ENCODE data around the gene DMAC2L.

DNA sequence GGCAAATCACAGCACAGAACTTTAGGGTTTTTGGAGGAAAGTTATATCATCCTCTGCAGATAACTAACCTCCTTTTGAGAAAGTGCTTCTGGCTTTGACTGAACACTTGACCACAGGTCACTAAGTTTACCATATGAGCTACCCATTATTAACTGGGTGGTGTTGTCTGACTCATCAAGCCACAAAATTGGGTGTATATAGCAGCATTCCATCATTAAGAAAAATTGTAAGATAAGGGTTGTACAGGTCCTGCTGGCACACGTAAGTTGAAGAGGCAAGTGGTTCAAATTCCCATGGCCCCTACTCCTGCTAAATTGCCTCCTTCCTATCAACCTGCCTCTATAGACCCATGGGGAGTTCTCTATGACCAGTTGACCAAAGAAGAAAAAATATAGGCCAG, 39.6 kb upstream of the DMAC2L start:
- TF ChIP-seq EP300 (IDR thresholded peaks at IDR 0.05; ENCODE audit: low read depth) (no peak), POLR2AphosphoS5 (IDR thresholded peaks at IDR 0.05) (no peak), POLR2A (IDR thresholded peaks at IDR 0.05) (no peak)
- TF ChIP-seq, protein P1, sequence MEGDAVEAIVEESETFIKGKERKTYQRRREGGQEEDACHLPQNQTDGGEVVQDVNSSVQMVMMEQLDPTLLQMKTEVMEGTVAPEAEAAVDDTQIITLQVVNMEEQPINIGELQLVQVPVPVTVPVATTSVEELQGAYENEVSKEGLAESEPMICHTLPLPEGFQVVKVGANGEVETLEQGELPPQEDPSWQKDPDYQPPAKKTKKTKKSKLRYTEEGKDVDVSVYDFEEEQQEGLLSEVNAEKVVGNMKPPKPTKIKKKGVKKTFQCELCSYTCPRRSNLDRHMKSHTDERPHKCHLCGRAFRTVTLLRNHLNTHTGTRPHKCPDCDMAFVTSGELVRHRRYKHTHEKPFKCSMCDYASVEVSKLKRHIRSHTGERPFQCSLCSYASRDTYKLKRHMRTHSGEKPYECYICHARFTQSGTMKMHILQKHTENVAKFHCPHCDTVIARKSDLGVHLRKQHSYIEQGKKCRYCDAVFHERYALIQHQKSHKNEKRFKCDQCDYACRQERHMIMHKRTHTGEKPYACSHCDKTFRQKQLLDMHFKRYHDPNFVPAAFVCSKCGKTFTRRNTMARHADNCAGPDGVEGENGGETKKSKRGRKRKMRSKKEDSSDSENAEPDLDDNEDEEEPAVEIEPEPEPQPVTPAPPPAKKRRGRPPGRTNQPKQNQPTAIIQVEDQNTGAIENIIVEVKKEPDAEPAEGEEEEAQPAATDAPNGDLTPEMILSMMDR (IDR thresholded peaks at IDR 0.05), result no peak

All from transverse colon (tissue), 4 donors.